HEK293 (cell line): Measurements from ENCODE around the gene PRSS53.

Source experiments
- CTCF ChIA-PET: fragments of 350-600 bp; formaldehyde crosslinking; extraction: SDS; loops from one replicate; lab custom pipeline; 2021; ENCODE audit warnings: antibody characterized with exemption; lab: Yijun Ruan, JAX
- POLR2A ChIA-PET: fragments of 300-600 bp; formaldehyde crosslinking; extraction: SDS; loops from one replicate; lab custom pipeline; 2020; ENCODE audit warnings: antibody characterized with exemption, inconsistent platforms; lab: Yijun Ruan, JAX
- H3K27ac ChIP-seq: fragments of 200-500 bp; sonication (Bioruptor generic); 2 replicates; pipeline ENCODE4 v1.5.1; 2014; ENCODE audit warnings: low read depth, low read length, control low read depth, inconsistent platforms; ENCODE audit errors: extremely low read depth
- H3K36me3 ChIP-seq, 2 experiments: fragments of 200-500 bp in 1 of 2; sonication (Bioruptor generic) in 1 of 2; 1 replicate in 1 of 2; 2 replicates in 1 of 2; pipeline ENCODE4 v1.5.1; 2014 to 2017; ENCODE audit warnings: inconsistent platforms in 2 of 2, low read length in 2 of 2; ENCODE audit not compliant: control insufficient read depth in 2 of 2, insufficient read depth in 1 of 2
- H3K4me1 ChIP-seq: fragments of 200-500 bp; sonication (Bioruptor generic); 2 replicates; pipeline ENCODE4 v1.5.1; 2014; ENCODE audit warnings: mild to moderate bottlenecking, low read length, inconsistent platforms; ENCODE audit not compliant: control insufficient read depth, insufficient read depth
- H3K4me3 ChIP-seq: 2 replicates; pipeline ENCODE4 v1.5.1; 2011; ENCODE audit warnings: low read depth, mild to moderate bottlenecking, control low read depth, low read length, moderate library complexity
- H3K9me3 ChIP-seq: fragments of 200-500 bp; sonication (Bioruptor generic); 2 replicates; pipeline ENCODE4 v1.5.1; 2014; ENCODE audit warnings: low read depth, low read length, inconsistent platforms; ENCODE audit not compliant: control insufficient read depth, insufficient read depth
- OSR2 ChIP-seq: fragments of 450-650 bp; formaldehyde crosslinking; IDR thresholded peaks from 2 replicates; pipeline ENCODE4 v1.5.1; 2016; ENCODE audit warnings: missing biosample characterization, missing genetic modification characterization
- RBAK ChIP-seq: fragments of 450-650 bp; formaldehyde crosslinking; IDR thresholded peaks from 2 replicates; pipeline ENCODE4 v1.5.1; 2016; ENCODE audit warnings: missing biosample characterization, missing genetic modification characterization
- ZFHX2 ChIP-seq: fragments of 450-650 bp; formaldehyde crosslinking; conservative IDR thresholded peaks from 2 replicates; pipeline ENCODE4 v1.5.1; 2016; ENCODE audit warnings: missing biosample characterization, missing genetic modification characterization
- ZNF140 ChIP-seq: fragments of 450-650 bp; formaldehyde crosslinking; IDR thresholded peaks from 2 replicates; pipeline ENCODE4 v1.5.1; 2016; ENCODE audit warnings: missing biosample characterization, missing genetic modification characterization
- ZNF184 ChIP-seq: fragments of 450-650 bp; IDR thresholded peaks from 2 replicates; pipeline ENCODE4 v1.5.1; 2018; ENCODE audit warnings: missing biosample characterization, mild to moderate bottlenecking, missing genetic modification characterization
- ZNF221 ChIP-seq: fragments of 450-650 bp; formaldehyde crosslinking; IDR thresholded peaks from 2 replicates; pipeline ENCODE4 v1.5.1; 2017; ENCODE audit warnings: missing biosample characterization, missing genetic modification characterization, borderline replicate concordance
- ZNF223 ChIP-seq: fragments of 450-650 bp; formaldehyde crosslinking; IDR thresholded peaks from 2 replicates; pipeline ENCODE4 v1.5.1; 2016; ENCODE audit warnings: missing biosample characterization, missing genetic modification characterization
- ZNF311 ChIP-seq: fragments of 450-650 bp; formaldehyde crosslinking; IDR thresholded peaks from 2 replicates; pipeline ENCODE4 v1.5.1; 2017; ENCODE audit warnings: missing biosample characterization, missing genetic modification characterization, borderline replicate concordance
- ZNF48 ChIP-seq: fragments of 450-650 bp; formaldehyde crosslinking; IDR thresholded peaks from 2 replicates; pipeline ENCODE4 v1.5.1; 2016; ENCODE audit warnings: missing biosample characterization, missing genetic modification characterization
- ZNF544 ChIP-seq: fragments of 450-650 bp; formaldehyde crosslinking; IDR thresholded peaks from 2 replicates; pipeline ENCODE4 v1.5.0; 2017; ENCODE audit warnings: missing biosample characterization, missing genetic modification characterization
- ZNF585B ChIP-seq: fragments of 450-650 bp; formaldehyde crosslinking; IDR thresholded peaks from 2 replicates; pipeline ENCODE4 v1.5.1; 2016; ENCODE audit warnings: missing biosample characterization, missing genetic modification characterization
- ZNF629 ChIP-seq: fragments of 450-650 bp; formaldehyde crosslinking; IDR thresholded peaks from 2 replicates; pipeline ENCODE4 v1.5.1; 2017; ENCODE audit warnings: missing biosample characterization, missing genetic modification characterization
- ZNF677 ChIP-seq: fragments of 450-650 bp; IDR thresholded peaks from 2 replicates; pipeline ENCODE4 v1.5.0; 2018; ENCODE audit warnings: missing biosample characterization, mild to moderate bottlenecking, missing genetic modification characterization, moderate library complexity
- ZNF843 ChIP-seq: fragments of 450-650 bp; formaldehyde crosslinking; IDR thresholded peaks from 2 replicates; pipeline ENCODE4 v1.5.1; 2016; ENCODE audit warnings: missing biosample characterization, missing genetic modification characterization
- TF ChIP-seq, protein P1 (sequence below): fragments of 450-650 bp; formaldehyde crosslinking; IDR thresholded peaks from 2 replicates; pipeline ENCODE4 v1.5.1; 2017; ENCODE audit warnings: missing biosample characterization, mild to moderate bottlenecking, missing genetic modification characterization, moderate library complexity
- TF ChIP-seq, protein P2 (sequence below): fragments of 450-650 bp; formaldehyde crosslinking; IDR thresholded peaks from 2 replicates; pipeline ENCODE4 v1.5.1; 2016; ENCODE audit warnings: missing biosample characterization, missing genetic modification characterization
- TF ChIP-seq, protein P3 (sequence below): fragments of 450-650 bp; formaldehyde crosslinking; IDR thresholded peaks from 2 replicates; pipeline ENCODE4 v1.5.1; 2016; ENCODE audit warnings: missing biosample characterization, missing genetic modification characterization
- TF ChIP-seq, protein P4 (sequence below): fragments of 450-650 bp; formaldehyde crosslinking; conservative IDR thresholded peaks from 2 replicates; pipeline ENCODE4 v1.5.1; 2016; ENCODE audit warnings: low read depth, missing biosample characterization, missing genetic modification characterization

Gene PRSS53

DNA sequence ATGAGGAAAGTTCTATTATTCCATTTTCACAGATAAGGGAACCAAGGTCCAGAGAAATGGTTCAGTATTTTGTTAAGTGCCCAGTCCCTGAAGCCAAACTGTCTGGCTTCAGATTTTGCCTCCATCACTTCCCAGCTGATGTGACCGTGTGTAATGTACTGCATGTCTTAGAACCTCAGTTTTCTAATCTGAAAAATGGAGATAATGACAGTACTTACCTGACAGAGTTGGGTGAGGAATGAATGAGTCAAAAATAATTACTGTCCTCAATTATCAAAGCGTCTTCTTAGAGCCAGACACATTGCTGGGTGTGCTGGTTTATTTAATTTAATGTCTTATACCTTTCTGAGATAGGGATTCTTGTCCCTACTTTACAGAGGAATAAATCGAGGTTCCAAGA, 21.4 kb downstream of the PRSS53 start:
- Histone ChIP-seq H3K4me1 (no peaks in the 10 kb centered on the region), H3K27ac (no peak overlapping the region), H3K36me3 (peaks cover 0 to 18% of the 10 kb centered on the region in 2 experiments; a peak in 1 of 3 replicates), H3K9me3 (no peaks in the 10 kb centered on the region), H3K4me3 (no peak overlapping the region)
- ChIA-PET CTCF (interaction anchor here (0.5 kb wide), 1 partner anchor 113 kb away, joined by 3 read pairs; no protein-coding TSS in a partner anchor), POLR2A (no interaction called here)
- TF ChIP-seq, protein P1, sequence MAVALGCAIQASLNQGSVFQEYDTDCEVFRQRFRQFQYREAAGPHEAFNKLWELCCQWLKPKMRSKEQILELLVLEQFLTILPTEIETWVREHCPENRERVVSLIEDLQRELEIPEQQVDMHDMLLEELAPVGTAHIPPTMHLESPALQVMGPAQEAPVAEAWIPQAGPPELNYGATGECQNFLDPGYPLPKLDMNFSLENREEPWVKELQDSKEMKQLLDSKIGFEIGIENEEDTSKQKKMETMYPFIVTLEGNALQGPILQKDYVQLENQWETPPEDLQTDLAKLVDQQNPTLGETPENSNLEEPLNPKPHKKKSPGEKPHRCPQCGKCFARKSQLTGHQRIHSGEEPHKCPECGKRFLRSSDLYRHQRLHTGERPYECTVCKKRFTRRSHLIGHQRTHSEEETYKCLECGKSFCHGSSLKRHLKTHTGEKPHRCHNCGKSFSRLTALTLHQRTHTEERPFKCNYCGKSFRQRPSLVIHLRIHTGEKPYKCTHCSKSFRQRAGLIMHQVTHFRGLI (tag by site-specific recombination) = no peak
- TF ChIP-seq ZNF140 (no peak), ZNF585B (tag by site-specific recombination) (no peak), ZNF677 (tag by site-specific recombination) (no peak), ZFHX2 (no peak), ZNF184 (tag by site-specific recombination) (no peak), OSR2 (tag by site-specific recombination) (no peak), ZNF544 (tag by site-specific recombination) (no peak), ZNF221 (no peak), ZNF311 (tag by site-specific recombination) (no peak), ZNF48 (tag by site-specific recombination) (no peak), RBAK (no peak), ZNF843 (no peak), ZNF223 (tag by site-specific recombination) (no peak), ZNF629 (tag by site-specific recombination) (no peak)
- TF ChIP-seq, protein P2, sequence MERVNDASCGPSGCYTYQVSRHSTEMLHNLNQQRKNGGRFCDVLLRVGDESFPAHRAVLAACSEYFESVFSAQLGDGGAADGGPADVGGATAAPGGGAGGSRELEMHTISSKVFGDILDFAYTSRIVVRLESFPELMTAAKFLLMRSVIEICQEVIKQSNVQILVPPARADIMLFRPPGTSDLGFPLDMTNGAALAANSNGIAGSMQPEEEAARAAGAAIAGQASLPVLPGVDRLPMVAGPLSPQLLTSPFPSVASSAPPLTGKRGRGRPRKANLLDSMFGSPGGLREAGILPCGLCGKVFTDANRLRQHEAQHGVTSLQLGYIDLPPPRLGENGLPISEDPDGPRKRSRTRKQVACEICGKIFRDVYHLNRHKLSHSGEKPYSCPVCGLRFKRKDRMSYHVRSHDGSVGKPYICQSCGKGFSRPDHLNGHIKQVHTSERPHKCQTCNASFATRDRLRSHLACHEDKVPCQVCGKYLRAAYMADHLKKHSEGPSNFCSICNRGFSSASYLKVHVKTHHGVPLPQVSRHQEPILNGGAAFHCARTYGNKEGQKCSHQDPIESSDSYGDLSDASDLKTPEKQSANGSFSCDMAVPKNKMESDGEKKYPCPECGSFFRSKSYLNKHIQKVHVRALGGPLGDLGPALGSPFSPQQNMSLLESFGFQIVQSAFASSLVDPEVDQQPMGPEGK (tag by site-specific recombination) = no peak
- TF ChIP-seq, protein P3, sequence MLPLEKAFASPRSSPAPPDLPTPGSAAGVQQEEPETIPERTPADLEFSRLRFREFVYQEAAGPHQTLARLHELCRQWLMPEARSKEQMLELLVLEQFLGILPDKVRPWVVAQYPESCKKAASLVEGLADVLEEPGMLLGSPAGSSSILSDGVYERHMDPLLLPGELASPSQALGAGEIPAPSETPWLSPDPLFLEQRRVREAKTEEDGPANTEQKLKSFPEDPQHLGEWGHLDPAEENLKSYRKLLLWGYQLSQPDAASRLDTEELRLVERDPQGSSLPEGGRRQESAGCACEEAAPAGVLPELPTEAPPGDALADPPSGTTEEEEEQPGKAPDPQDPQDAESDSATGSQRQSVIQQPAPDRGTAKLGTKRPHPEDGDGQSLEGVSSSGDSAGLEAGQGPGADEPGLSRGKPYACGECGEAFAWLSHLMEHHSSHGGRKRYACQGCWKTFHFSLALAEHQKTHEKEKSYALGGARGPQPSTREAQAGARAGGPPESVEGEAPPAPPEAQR = no peak
- TF ChIP-seq, protein P4, sequence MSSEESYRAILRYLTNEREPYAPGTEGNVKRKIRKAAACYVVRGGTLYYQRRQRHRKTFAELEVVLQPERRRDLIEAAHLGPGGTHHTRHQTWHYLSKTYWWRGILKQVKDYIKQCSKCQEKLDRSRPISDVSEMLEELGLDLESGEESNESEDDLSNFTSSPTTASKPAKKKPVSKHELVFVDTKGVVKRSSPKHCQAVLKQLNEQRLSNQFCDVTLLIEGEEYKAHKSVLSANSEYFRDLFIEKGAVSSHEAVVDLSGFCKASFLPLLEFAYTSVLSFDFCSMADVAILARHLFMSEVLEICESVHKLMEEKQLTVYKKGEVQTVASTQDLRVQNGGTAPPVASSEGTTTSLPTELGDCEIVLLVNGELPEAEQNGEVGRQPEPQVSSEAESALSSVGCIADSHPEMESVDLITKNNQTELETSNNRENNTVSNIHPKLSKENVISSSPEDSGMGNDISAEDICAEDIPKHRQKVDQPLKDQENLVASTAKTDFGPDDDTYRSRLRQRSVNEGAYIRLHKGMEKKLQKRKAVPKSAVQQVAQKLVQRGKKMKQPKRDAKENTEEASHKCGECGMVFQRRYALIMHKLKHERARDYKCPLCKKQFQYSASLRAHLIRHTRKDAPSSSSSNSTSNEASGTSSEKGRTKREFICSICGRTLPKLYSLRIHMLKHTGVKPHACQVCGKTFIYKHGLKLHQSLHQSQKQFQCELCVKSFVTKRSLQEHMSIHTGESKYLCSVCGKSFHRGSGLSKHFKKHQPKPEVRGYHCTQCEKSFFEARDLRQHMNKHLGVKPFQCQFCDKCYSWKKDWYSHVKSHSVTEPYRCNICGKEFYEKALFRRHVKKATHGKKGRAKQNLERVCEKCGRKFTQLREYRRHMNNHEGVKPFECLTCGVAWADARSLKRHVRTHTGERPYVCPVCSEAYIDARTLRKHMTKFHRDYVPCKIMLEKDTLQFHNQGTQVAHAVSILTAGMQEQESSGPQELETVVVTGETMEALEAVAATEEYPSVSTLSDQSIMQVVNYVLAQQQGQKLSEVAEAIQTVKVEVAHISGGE (tag by site-specific recombination) = no peak
